SK-N-SH (cell line): ENCODE results near the gene SMARCC1. TPM values are rescaled to one million over a fixed set of nuclear protein-coding genes. Genes with fewer than 3 reads are reported as not detected.
A peak's percentile ranks its signal among the peaks of the same experiment; 100 is the strongest.

ENCODE experiments used
- CTCF ChIA-PET: fragments of 300-600, 350-600 bp; formaldehyde crosslinking; extraction: SDS; loops from one replicate; lab custom pipeline; 2021; lab: Yijun Ruan, JAX
- POLR2A ChIA-PET: fragments of 350-600 bp; sonication (Branson Sonifier 250); formaldehyde crosslinking; extraction: SDS; loops from one replicate; lab custom pipeline; 2020; ENCODE audit warnings: antibody characterized with exemption, inconsistent platforms; lab: Yijun Ruan, JAX
- DNase-seq: peaks from one replicate; pipeline ENCODE4 v3.0.0; 2012
- H2AFZ ChIP-seq: fragments of 200-600 bp; sonication (generic); 2 replicates; pipeline ENCODE4 v1.8.1; 2016; ENCODE audit warnings: antibody characterized with exemption, mild to moderate bottlenecking, low read depth
- H3F3A ChIP-seq: fragments of 200-600 bp; sonication (generic); replicated peaks from 2 replicates; pipeline ENCODE3; 2016; ENCODE audit warnings: antibody characterized with exemption, mild to moderate bottlenecking; ENCODE audit not compliant: insufficient read depth
- H3K27ac ChIP-seq, 2 experiments: fragments of 200-500 bp in 1 of 2; fragments of 200-600 bp in 1 of 2; sonication (Bioruptor generic) in 1 of 2; sonication (generic), shearing (Covaris generic) in 1 of 2; 2 replicates each; pipeline versions ENCODE4 v1.5.1 to v1.6.1; 2014 to 2016; ENCODE audit warnings: low read depth in 2 of 2, inconsistent platforms in 1 of 2, low read length in 1 of 2, mild to moderate bottlenecking in 1 of 2, mixed read lengths in 1 of 2
- H3K27me3 ChIP-seq: fragments of 200-600 bp; sonication (generic), shearing (Covaris generic); 2 replicates; pipeline ENCODE4 v1.6.1; 2016; ENCODE audit warnings: mixed run types; ENCODE audit not compliant: insufficient read depth
- H3K36me3 ChIP-seq, 2 experiments: fragments of 200-500 bp in 1 of 2; fragments of 200-600 bp in 1 of 2; sonication (Bioruptor generic) in 1 of 2; sonication (generic) in 1 of 2; replicated peaks in 1 of 2; 2 replicates each; pipeline versions ENCODE3 to v1.5.1; 2014 to 2016; ENCODE audit warnings: low read length in 1 of 2, mild to moderate bottlenecking in 1 of 2; ENCODE audit not compliant: insufficient read depth in 2 of 2, control insufficient read depth in 1 of 2
- H3K4me1 ChIP-seq, 2 experiments: fragments of 200-500 bp in 1 of 2; fragments of 200-600 bp in 1 of 2; sonication (Bioruptor generic) in 1 of 2; sonication (generic), shearing (Covaris generic) in 1 of 2; 2 replicates each; pipeline versions ENCODE4 v1.5.1 to v1.6.1; 2014 to 2016; ENCODE audit warnings: low read depth in 1 of 2, low read length in 1 of 2, mixed run types in 1 of 2; ENCODE audit not compliant: insufficient read depth in 2 of 2, control insufficient read depth in 1 of 2
- H3K4me2 ChIP-seq: fragments of 200-600 bp; sonication (generic), shearing (Covaris generic); 2 replicates; pipeline ENCODE4 v1.6.1; 2017; ENCODE audit warnings: mixed run types
- H3K4me3 ChIP-seq, 2 experiments: fragments of 200-500 bp in 1 of 2; fragments of 200-600 bp in 1 of 2; sonication (Bioruptor generic) in 1 of 2; sonication (generic), shearing (Covaris generic) in 1 of 2; 2 replicates each; pipeline versions ENCODE4 v1.5.1 to v1.8.1; 2014 to 2016; ENCODE audit warnings: low read depth in 2 of 2, inconsistent platforms in 1 of 2, low read length in 1 of 2, mild to moderate bottlenecking in 1 of 2, mixed read lengths in 1 of 2, moderate library complexity in 1 of 2
- H3K79me2 ChIP-seq: fragments of 200-600 bp; sonication (generic); 2 replicates; pipeline ENCODE4 v1.8.1; 2017; ENCODE audit warnings: mild to moderate bottlenecking; ENCODE audit not compliant: insufficient read depth
- H3K9ac ChIP-seq: fragments of 200-600 bp; sonication (generic); 2 replicates; pipeline ENCODE4 v1.6.1; 2017; ENCODE audit warnings: mixed run types
- H3K9me2 ChIP-seq: fragments of 200-600 bp; sonication (generic); 2 replicates; pipeline ENCODE4 v1.6.1; 2017; ENCODE audit warnings: mixed run types
- H3K9me3 ChIP-seq: fragments of 200-600 bp; sonication (generic); 2 replicates; pipeline ENCODE4 v1.6.1; 2017; ENCODE audit warnings: mixed run types, mild to moderate bottlenecking, moderate library complexity
- H4K20me1 ChIP-seq: fragments of 200-600 bp; sonication (generic); 2 replicates; pipeline ENCODE4 v1.6.1; 2017; ENCODE audit warnings: mild to moderate bottlenecking, mixed run types; ENCODE audit not compliant: insufficient read depth
- CHD2 ChIP-seq: fragments of 150-350 bp; IDR thresholded peaks from 2 replicates; pipeline ENCODE4 v1.6.1; 2018; ENCODE audit warnings: low read length; ENCODE audit not compliant: partially characterized antibody
- CTCF ChIP-seq: fragments of 200-600 bp; sonication (generic); IDR thresholded peaks from 2 replicates; pipeline ENCODE4 v1.6.1; 2017; ENCODE audit warnings: antibody characterized with exemption, mild to moderate bottlenecking, moderate library complexity
- EP300 ChIP-seq, 2 experiments: IDR thresholded peaks; 2 replicates each; pipeline versions ENCODE4 v1.4.0 to v1.6.1; 2012; ENCODE audit warnings: borderline replicate concordance in 1 of 2, low read depth in 1 of 2, low read length in 1 of 2
- EZH2phosphoT487 ChIP-seq: fragments of 200-600 bp; sonication (generic); IDR thresholded peaks from 2 replicates; pipeline ENCODE4 v1.6.1; 2017; ENCODE audit warnings: low read depth, mixed run types, mild to moderate bottlenecking, antibody characterized with exemption, moderate library complexity, borderline replicate concordance
- FOSL2 ChIP-seq: IDR thresholded peaks from 2 replicates; pipeline ENCODE4 v1.4.0; 2012; ENCODE audit warnings: low read depth, mild to moderate bottlenecking, moderate library complexity, borderline replicate concordance
- FOXJ3 ChIP-seq: sonication (generic); formaldehyde crosslinking; IDR thresholded peaks from 2 replicates; pipeline ENCODE4 v1.5.1; 2020; ENCODE audit warnings: mild to moderate bottlenecking, missing genetic modification reagents
- FOXM1 ChIP-seq: IDR thresholded peaks from 2 replicates; pipeline ENCODE4 v1.4.0; 2012; ENCODE audit warnings: low read depth, mild to moderate bottlenecking
- GABPA ChIP-seq: IDR thresholded peaks from 2 replicates; pipeline ENCODE4 v1.4.0; 2012; ENCODE audit warnings: low read depth, mild to moderate bottlenecking
- GATA2 ChIP-seq: sonication (generic); formaldehyde crosslinking; IDR thresholded peaks from 2 replicates; pipeline ENCODE4 v1.5.0; 2020; ENCODE audit warnings: mild to moderate bottlenecking, missing genetic modification reagents
- IRF3 ChIP-seq: fragments of 150-350 bp; IDR thresholded peaks from 2 replicates; pipeline ENCODE4 v1.6.1; 2016; ENCODE audit warnings: mild to moderate bottlenecking, low read depth, low read length
- JUND ChIP-seq: IDR thresholded peaks from 2 replicates; pipeline ENCODE4 v1.4.0; 2012
- MAX ChIP-seq: IDR thresholded peaks from 2 replicates; pipeline ENCODE4 v1.4.0; 2012; ENCODE audit warnings: low read depth
- MXI1 ChIP-seq: IDR thresholded peaks from 2 replicates; pipeline ENCODE4 v1.6.1; 2012; ENCODE audit warnings: mild to moderate bottlenecking, low read depth, low read length, improper control_type of control experiment
- POLR2AphosphoS5 ChIP-seq: IDR thresholded peaks from 2 replicates; pipeline ENCODE4 v1.6.1; 2012; ENCODE audit warnings: low read depth, low read length
- RAD21 ChIP-seq: IDR thresholded peaks from 2 replicates; pipeline ENCODE4 v1.6.1; 2012; ENCODE audit warnings: mild to moderate bottlenecking, low read length
- RCOR1 ChIP-seq: fragments of 150-350 bp; IDR thresholded peaks from 2 replicates; pipeline ENCODE4 v1.6.1; 2017; ENCODE audit warnings: antibody characterized with exemption, low read length
- RFX5 ChIP-seq: IDR thresholded peaks from 2 replicates; pipeline ENCODE4 v1.6.1; 2012; ENCODE audit warnings: mild to moderate bottlenecking, improper control_type of control experiment, low read length
- SIN3A ChIP-seq: IDR thresholded peaks from 2 replicates; pipeline ENCODE4 v1.6.1; 2012; ENCODE audit warnings: low read depth, mild to moderate bottlenecking, low read length, moderate library complexity, borderline replicate concordance
- SMC3 ChIP-seq: IDR thresholded peaks from 2 replicates; pipeline ENCODE4 v1.6.1; 2012; ENCODE audit warnings: low read depth, low read length, improper control_type of control experiment
- TAF1 ChIP-seq: IDR thresholded peaks from 2 replicates; pipeline ENCODE4 v1.6.1; 2012; ENCODE audit warnings: low read depth, mild to moderate bottlenecking, low read length, moderate library complexity, borderline replicate concordance
- TCF12 ChIP-seq: IDR thresholded peaks from 2 replicates; pipeline ENCODE4 v1.4.0; 2012
- ZBTB33 ChIP-seq: IDR thresholded peaks from 2 replicates; pipeline ENCODE4 v1.4.0; 2012; ENCODE audit warnings: low read depth, borderline replicate concordance
- WGBS: methylation state at CpG from one replicate; pipeline ENCODE4 v1.1.6; 2017; ENCODE audit warnings: low lambda C conversion rate; 5-methylcytosine and 5-hydroxymethylcytosine counted together
- polyA plus RNA-seq, 3 experiments: library from polyadenylated mRNA; depleted of rRNA; stranded (reverse); fragments of >200 nt; gene quantifications; 2 replicates each; pipeline ENCODE4 v1.2.3, GENCODE V29; 2012
- TF ChIP-seq, protein P1 (sequence below): IDR thresholded peaks from 2 replicates; pipeline ENCODE4 v1.6.1; 2012; ENCODE audit warnings: mild to moderate bottlenecking, low read depth, low read length, moderate library complexity

SMARCC1 gene
- polyA plus RNA-seq (2012; rRNA removed) = 16.2 and 16.5 TPM in 2 replicates
- 20.1 and 22.7 TPM in 2 replicates for polyA plus RNA-seq (2012; cell fraction: cytosol; rRNA removed)
- polyA plus RNA-seq (2012; cell fraction: nucleus; rRNA removed) = 13.1 and 21.8 TPM in 2 replicates

DNA sequence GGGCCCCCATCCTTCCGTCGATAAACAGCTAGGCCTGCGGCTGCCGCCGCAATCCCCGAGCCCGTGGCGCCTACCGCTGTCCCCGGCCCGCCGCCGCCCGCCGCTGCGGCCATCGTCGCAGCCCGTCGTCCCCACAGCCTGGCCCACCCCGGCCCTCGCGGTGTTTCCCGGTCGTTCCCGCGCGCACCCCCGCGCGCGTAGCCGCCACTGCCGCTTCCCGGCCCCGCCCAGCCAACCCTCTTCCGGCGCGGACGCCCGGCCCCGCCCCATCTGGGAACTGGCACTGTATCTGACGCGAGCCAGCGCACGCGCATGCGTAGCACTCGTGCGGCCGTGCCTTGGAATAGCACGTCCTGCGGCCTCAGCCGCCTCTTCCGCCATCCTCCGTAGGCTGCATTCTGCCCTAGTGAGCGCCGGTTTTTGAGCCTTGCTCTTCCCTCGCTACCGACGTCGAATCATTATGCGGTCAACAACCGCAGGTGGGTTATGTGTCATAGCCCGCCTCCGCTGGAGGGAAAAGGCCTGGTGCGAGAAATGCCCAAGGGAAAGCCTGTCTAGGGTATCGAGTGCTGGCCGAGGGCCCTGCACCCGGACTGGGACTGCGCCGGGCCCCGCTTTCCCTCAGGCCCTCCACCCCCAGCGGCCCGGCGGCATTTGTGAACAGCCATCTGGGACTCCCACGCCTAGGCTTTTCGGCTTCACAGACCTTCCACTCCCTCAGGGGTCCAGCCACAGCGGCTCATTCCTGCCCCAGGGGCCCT lies at the start of gene SMARCC1:
TSS of gene SMARCC1 (minus strand) at position 209 of the 761 bp plus-strand sequence. CDS start at position 113, 96 bp downstream.
- no peaks in the 10 kb centered on the region for H3K9me2 ChIP-seq
- peak within 1 kb of the TSS; percentile 67 to 99 for H3K4me3 ChIP-seq
- no peaks in the 10 kb centered on the region for H3K27me3 ChIP-seq
- peaks cover 30% of the 10 kb centered on the region for H3F3A ChIP-seq
- H3K9ac ChIP-seq = peak within 1 kb of the TSS; percentile 98
- no peaks in the 10 kb centered on the region for H3K9me3 ChIP-seq
- H4K20me1 ChIP-seq = peaks cover 38% of the 10 kb centered on the region
- ChIA-PET POLR2A (interaction anchor here (0.8 kb wide), 1 partner anchor 21 kb away, joined by 3 read pairs; no protein-coding TSS in a partner anchor), CTCF (interaction anchor here (0.5 to 1.2 kb wide), 2 partner anchors 9 to 16 kb away, joined by 3 to 4 read pairs; no protein-coding TSS in a partner anchor)
- DNase-seq = peak; percentile 99
- peak within 1 kb of the TSS; percentile 92 for H2AFZ ChIP-seq
- peaks cover 0 to 6% of the 10 kb centered on the region in 2 experiments for H3K36me3 ChIP-seq
- H3K4me1 ChIP-seq = peaks cover 0 to 3% of the 10 kb centered on the region in 2 experiments; a peak in 2 of 4 replicates
- peaks cover 54% of the 10 kb centered on the region for H3K79me2 ChIP-seq
- 0% methylated on average over 8 of the region's 79 CpGs for whole genome bisulfite sequencing
- peak within 1 kb of the TSS; percentile 97 for H3K4me2 ChIP-seq
- peak within 1 kb of the TSS; percentile 90 to 93 for H3K27ac ChIP-seq
- peak; percentile 3; the same call in 1 of the 2 replicates for TF ChIP-seq MAX
- TF ChIP-seq GATA2 (CRISPR knock-in tag) = no peak
- TF ChIP-seq MXI1 = peak; percentile 91
- TF ChIP-seq TAF1 = peak; percentile 88; the same call in 1 of the 2 replicates
- TF ChIP-seq POLR2AphosphoS5 = peak; percentile 95
- TF ChIP-seq FOXM1 = no peak
- 0 out of 4 replicates have a peak, but pooled peaks of 1 of the 2 experiments have one; percentile 25 for TF ChIP-seq EP300 (IDR thresholded peaks at IDR 0.05; ENCODE audit: borderline replicate concordance in 1 of 2, low read depth in 1 of 2, low read length in 1 of 2)
- TF ChIP-seq EZH2phosphoT487 = no peak
- TF ChIP-seq RAD21 = no peak
- no peak for TF ChIP-seq FOSL2
- TF ChIP-seq, protein P1, sequence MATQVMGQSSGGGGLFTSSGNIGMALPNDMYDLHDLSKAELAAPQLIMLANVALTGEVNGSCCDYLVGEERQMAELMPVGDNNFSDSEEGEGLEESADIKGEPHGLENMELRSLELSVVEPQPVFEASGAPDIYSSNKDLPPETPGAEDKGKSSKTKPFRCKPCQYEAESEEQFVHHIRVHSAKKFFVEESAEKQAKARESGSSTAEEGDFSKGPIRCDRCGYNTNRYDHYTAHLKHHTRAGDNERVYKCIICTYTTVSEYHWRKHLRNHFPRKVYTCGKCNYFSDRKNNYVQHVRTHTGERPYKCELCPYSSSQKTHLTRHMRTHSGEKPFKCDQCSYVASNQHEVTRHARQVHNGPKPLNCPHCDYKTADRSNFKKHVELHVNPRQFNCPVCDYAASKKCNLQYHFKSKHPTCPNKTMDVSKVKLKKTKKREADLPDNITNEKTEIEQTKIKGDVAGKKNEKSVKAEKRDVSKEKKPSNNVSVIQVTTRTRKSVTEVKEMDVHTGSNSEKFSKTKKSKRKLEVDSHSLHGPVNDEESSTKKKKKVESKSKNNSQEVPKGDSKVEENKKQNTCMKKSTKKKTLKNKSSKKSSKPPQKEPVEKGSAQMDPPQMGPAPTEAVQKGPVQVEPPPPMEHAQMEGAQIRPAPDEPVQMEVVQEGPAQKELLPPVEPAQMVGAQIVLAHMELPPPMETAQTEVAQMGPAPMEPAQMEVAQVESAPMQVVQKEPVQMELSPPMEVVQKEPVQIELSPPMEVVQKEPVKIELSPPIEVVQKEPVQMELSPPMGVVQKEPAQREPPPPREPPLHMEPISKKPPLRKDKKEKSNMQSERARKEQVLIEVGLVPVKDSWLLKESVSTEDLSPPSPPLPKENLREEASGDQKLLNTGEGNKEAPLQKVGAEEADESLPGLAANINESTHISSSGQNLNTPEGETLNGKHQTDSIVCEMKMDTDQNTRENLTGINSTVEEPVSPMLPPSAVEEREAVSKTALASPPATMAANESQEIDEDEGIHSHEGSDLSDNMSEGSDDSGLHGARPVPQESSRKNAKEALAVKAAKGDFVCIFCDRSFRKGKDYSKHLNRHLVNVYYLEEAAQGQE = no peak
- peak; percentile 35; the same call in 1 of the 2 replicates for TF ChIP-seq SIN3A
- TF ChIP-seq RFX5 = peak; percentile 11; the same call in 1 of the 2 replicates
- no peak for TF ChIP-seq FOXJ3 (CRISPR knock-in tag)
- TF ChIP-seq ZBTB33 = peak; percentile 84; the same call in 1 of the 2 replicates
- TF ChIP-seq TCF12 = no peak; the same call in 1 of the 2 replicates
- no peak for TF ChIP-seq RCOR1
- TF ChIP-seq GABPA = peak; percentile 65
- no peak for TF ChIP-seq SMC3
- peak; percentile 97 for TF ChIP-seq CHD2
- TF ChIP-seq IRF3 = no peak
- no peak for TF ChIP-seq CTCF
- no peak for TF ChIP-seq JUND
